ENCODE data around the gene SNX24. TPM values are rescaled to one million over a fixed set of nuclear protein-coding genes. Genes with fewer than 3 reads are reported as not detected.

The SNX24 gene
- total RNA-seq, result 1 to 10 TPM; 2.0 to 2.3 TPM

DNA sequence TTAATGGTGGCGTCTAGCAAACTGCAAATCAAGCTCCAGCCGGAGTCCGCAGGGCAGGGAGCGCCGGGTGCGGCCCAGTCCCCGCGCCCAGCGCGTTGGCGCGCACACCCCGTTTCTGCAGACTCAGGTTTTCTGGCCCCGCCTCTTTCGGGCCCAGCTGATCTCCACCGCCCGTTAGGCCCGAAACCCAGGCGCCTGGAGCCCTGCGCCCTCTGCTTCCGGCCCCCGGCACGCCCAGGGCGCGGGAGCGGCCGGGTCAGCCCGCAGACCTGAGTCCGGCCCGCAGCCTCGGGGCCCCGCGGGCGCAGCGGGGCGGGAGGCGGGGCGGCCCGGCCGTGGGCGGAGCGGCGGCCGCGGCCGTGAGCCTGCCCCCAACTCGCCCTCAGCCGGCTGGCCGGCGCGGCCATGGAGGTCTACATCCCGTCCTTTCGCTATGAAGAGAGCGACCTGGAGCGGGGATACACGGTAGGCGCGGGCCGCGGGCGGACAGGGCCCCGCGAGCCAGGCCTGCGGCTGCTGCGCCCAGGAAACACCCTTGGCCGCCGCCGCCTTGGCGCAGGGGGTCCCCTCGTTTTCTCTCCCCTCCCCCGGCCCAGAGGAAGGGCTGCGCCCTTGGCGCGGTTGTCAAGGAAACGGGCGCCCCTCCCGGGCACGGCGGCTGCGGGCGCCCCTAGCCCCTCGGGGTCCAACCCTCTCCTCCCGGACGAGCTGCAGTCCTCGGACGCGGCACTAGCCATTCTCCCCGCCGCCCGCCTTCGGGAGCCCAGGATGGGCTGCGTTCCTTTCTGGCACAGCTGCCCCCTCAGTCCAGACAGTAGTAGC is at the start of gene SNX24:
TSS of gene SNX24 (plus strand) at position 385 of the 822 bp plus-strand sequence. CDS start at position 406, 21 bp downstream.
- Mint-ChIP-seq H3K27ac (peak within 1 kb of the TSS; percentile 36), H3K4me3 (peak within 1 kb of the TSS; percentile 81), H3K36me3 (ENCODE audit: low read depth) (no peaks in the 10 kb centered on the region), H3K9me3 (no peaks in the 10 kb centered on the region), H3K27me3 (peaks cover 3% of the 10 kb centered on the region), H3K4me1 (ENCODE audit: low read depth) (peaks cover 14% of the 10 kb centered on the region)
- intact Hi-C loops (cut with micrococcal nuclease), result loop anchor here (10.0 kb wide), 1 partner anchor 71 kb away; the partner anchor contains the start of gene SNX2
- ATAC-seq, result peak; percentile 90
- DNase-seq, result peak; percentile 77
- CTCF ChIA-PET, result interaction anchor here (0.6 to 1.8 kb wide), 6 partner anchors 9 to 68 kb away, joined by 3 to 6 read pairs (median 4); no protein-coding TSS in a partner anchor
- POLR2A ChIA-PET, result interaction anchor here (0.6 to 2.1 kb wide), 3 partner anchors 32 to 70 kb away, joined by 3 to 5 read pairs (median 3); partner anchors contain the start of gene SNX2
- TF ChIP-seq, protein P1, sequence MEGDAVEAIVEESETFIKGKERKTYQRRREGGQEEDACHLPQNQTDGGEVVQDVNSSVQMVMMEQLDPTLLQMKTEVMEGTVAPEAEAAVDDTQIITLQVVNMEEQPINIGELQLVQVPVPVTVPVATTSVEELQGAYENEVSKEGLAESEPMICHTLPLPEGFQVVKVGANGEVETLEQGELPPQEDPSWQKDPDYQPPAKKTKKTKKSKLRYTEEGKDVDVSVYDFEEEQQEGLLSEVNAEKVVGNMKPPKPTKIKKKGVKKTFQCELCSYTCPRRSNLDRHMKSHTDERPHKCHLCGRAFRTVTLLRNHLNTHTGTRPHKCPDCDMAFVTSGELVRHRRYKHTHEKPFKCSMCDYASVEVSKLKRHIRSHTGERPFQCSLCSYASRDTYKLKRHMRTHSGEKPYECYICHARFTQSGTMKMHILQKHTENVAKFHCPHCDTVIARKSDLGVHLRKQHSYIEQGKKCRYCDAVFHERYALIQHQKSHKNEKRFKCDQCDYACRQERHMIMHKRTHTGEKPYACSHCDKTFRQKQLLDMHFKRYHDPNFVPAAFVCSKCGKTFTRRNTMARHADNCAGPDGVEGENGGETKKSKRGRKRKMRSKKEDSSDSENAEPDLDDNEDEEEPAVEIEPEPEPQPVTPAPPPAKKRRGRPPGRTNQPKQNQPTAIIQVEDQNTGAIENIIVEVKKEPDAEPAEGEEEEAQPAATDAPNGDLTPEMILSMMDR (IDR thresholded peaks at IDR 0.05), result no peak

DNA sequence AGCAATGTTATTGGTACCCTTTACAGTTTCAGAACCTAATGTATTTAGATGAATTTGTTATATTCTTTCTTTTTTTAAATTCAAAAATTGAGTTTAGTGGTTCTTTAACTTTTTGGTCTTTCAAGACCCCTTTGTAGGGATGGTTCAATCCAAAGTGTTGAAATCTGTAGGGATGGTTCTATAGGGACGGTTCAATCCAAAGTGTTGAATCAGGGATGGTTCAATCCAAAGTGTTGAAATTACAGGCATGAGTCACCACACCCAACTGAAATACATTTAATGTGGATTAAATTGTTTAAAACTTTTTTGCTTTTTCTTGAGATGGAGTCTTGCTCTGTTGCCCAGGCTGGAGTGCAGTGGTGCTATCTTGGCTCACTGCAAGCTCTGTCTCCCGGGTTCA is 39.9 kb upstream of the SNX24 start:
- no peaks in the 10 kb centered on the region for H3K9me3 Mint-ChIP-seq
- H3K4me3 Mint-ChIP-seq, result no peak overlapping the region
- no peaks in the 10 kb centered on the region for H3K4me1 Mint-ChIP-seq (ENCODE audit: low read depth)
- ChIA-PET CTCF (no interaction called here), POLR2A (no interaction called here)
- TF ChIP-seq, protein P1 (IDR thresholded peaks at IDR 0.05), result no peak
- ATAC-seq, result no peak
- H3K27ac Mint-ChIP-seq, result no peak overlapping the region
- H3K27me3 Mint-ChIP-seq, result no peaks in the 10 kb centered on the region
- H3K36me3 Mint-ChIP-seq (ENCODE audit: low read depth), result peaks cover 24% of the 10 kb centered on the region
- DNase-seq, result no peak
- intact Hi-C loops (cut with micrococcal nuclease), result no loop called here

DNA sequence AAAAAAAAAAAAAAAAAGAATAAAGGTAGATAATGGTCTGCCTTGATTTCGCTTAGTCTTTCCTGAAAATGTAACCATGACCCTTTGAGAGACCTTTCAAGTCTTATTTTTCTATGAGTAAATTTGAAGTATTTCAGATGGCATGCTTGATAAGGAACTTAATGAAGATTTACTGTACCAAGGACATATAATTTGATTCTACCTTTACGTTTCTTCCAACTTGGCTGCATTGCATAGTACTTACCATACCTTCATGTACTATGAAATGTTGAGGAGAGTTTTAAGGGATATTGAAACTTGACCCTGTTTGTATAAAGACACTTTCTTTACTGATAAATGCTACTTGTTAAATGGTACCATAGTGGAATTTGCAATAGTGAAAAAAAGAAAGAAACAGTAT is 35.0 kb upstream of the SNX24 start:
- no peaks in the 10 kb centered on the region for H3K27me3 Mint-ChIP-seq
- no peak for DNase-seq
- no peaks in the 10 kb centered on the region for H3K9me3 Mint-ChIP-seq
- POLR2A ChIA-PET, result no interaction called here
- ATAC-seq, result no peak
- no peak overlapping the region for H3K27ac Mint-ChIP-seq
- H3K4me3 Mint-ChIP-seq, result no peak overlapping the region
- CTCF ChIA-PET, result no interaction called here
- intact Hi-C loops (cut with micrococcal nuclease), result no loop called here
- peaks cover 9% of the 10 kb centered on the region for H3K36me3 Mint-ChIP-seq (ENCODE audit: low read depth)
- H3K4me1 Mint-ChIP-seq (ENCODE audit: low read depth), result no peaks in the 10 kb centered on the region
- TF ChIP-seq, protein P1 (IDR thresholded peaks at IDR 0.05), result no peak

GRCh38 chr5:122815218-122815767 is 30.1 kb upstream of the SNX24 start:
- no peak for ATAC-seq
- intact Hi-C loops (cut with micrococcal nuclease), result no loop called here
- no peak overlapping the region for H3K4me3 Mint-ChIP-seq
- POLR2A ChIA-PET, result no interaction called here
- H3K36me3 Mint-ChIP-seq (ENCODE audit: low read depth), result peaks cover 5% of the 10 kb centered on the region
- no peak for DNase-seq
- H3K27ac Mint-ChIP-seq, result no peak overlapping the region
- TF ChIP-seq, protein P1 (IDR thresholded peaks at IDR 0.05), result no peak
- H3K4me1 Mint-ChIP-seq (ENCODE audit: low read depth), result no peaks in the 10 kb centered on the region
- no peaks in the 10 kb centered on the region for H3K27me3 Mint-ChIP-seq
- CTCF ChIA-PET, result no interaction called here
- no peaks in the 10 kb centered on the region for H3K9me3 Mint-ChIP-seq

- Mint-ChIP-seq H3K9me3 (no peaks in the 10 kb centered on the region), H3K4me1 (ENCODE audit: low read depth) (no peaks in the 10 kb centered on the region), H3K27me3 (no peaks in the 10 kb centered on the region), H3K4me3 (no peak overlapping the region), H3K27ac (no peak overlapping the region), H3K36me3 (ENCODE audit: low read depth) (peaks cover 7% of the 10 kb centered on the region)
- DNase-seq, result no peak
- no peak for ATAC-seq
- TF ChIP-seq, protein P1 (IDR thresholded peaks at IDR 0.05), result no peak
- intact Hi-C loops (cut with micrococcal nuclease), result no loop called here
- CTCF ChIA-PET, result no interaction called here
- POLR2A ChIA-PET, result no interaction called here
These were observed 28.7 kb upstream of the SNX24 start for GRCh38 chr5:122816756-122817155.

Data from activated CD8-positive, alpha-beta T cell treated with anti-CD3 and anti-CD28 coated beads for 36 hours (primary cell).